ENCODE measurements around the gene EEFSEC. TPM values are rescaled to one million over a fixed set of nuclear protein-coding genes. Genes with fewer than 3 reads are reported as not detected.

The EEFSEC gene
- total RNA-seq, 2 donors from 2014 or later: 12.9 to 13.0 TPM

DNA sequence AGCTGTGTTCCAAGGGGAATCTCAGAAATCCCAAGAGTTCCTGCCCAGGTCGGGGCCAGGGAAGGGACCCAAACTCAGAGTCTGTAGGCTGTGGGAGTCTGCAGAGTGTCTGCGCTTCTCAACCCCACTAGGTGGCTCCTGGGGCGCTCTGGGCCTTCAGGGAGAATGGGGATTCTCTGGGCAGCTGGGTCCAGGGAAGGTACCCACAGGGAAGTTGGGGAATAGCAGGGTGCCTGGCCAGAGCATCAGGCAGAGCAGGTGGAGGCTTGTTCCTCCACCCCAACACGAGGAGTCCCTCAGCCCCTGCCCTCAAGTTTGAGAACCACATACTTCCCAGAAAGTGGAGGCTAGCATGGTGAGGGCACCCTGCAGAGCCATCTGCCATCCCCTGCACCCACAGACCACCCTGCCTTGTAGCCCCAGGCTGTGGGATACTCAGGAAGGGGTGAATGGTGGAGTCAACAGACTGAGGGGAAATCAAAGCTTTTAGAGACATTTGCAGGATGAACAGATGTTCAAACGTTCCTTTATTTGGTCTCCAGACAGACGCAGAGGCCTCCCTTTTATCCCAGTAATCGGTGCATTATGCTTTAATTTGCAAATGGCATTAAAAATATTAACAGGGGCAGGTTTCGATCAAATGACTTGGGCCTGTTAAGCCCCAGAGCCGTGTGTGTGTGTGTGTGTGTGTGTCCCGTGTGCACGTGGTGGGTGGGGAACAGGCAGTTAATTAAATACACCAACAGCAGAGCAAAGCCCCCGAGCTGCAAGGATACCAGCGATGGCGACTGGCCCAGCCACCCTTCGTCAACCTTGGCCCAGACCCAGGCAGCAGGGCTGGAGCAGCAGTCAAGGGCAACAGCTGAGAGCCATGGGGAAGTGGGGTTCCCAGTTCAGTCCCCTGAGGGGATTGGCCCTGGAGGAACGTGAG, 255.7 kb downstream of the EEFSEC start:
- intact Hi-C loops (cut with DNase I): no loop called here
- no peak for DNase-seq (ENCODE audit: low spot score)

- DNase-seq (ENCODE audit: low spot score): no peak
- intact Hi-C loops (cut with DNase I): no loop called here
These were observed 256.6 kb downstream of the EEFSEC start for GRCh38 chr3:128409624-128410581.

DNA sequence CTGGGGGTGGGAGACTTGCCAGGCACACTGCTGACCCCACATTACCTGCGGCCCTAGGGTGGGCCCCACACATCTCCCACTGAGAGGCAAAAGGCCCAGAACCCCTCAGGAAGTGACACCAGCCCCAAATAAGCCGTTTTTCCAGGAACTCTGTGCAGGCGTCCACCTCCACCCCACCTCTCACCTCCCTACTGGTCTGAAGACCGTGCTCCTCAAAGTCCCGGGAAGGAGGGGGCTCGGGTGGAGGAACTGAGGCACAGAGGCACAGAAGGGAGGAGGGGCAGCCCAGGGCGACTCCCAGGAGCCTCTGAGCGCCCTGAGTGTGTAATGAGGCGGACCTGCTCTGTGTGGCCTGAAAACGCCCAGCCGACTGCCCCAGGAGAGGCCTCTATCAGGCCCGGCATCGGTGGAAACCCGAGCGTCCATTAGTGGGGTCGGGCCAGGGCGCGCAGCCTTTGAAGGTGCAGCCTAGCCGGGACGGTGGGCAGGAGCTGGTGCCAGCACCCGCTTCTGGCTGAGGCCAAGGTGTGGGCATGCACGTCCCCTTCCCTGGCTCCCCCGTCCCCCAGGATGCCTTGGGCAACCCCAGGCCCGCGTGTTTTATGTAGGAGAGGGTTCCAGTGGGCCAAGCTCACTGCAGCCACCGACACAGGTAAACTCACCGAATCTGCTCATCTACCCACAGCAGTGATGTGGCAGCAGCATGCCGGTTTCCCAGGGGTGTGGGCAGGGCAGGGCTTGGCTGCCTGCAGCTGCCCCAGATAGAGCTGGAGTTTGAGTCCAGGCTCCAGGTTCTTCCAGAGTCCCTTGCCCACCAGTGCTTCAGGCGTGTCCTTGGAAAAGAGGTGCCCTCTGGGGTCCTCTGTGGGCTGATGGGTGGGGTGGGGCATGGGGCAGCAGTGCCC, 257.6 kb downstream of the EEFSEC start:
- intact Hi-C loops (cut with DNase I): no loop called here
- no peak for DNase-seq (ENCODE audit: low spot score)

- DNase-seq (ENCODE audit: low spot score): no peak
- intact Hi-C loops (cut with DNase I): no loop called here
These were observed 258.3 kb downstream of the EEFSEC start for GRCh38 chr3:128411574-128412064.

DNA sequence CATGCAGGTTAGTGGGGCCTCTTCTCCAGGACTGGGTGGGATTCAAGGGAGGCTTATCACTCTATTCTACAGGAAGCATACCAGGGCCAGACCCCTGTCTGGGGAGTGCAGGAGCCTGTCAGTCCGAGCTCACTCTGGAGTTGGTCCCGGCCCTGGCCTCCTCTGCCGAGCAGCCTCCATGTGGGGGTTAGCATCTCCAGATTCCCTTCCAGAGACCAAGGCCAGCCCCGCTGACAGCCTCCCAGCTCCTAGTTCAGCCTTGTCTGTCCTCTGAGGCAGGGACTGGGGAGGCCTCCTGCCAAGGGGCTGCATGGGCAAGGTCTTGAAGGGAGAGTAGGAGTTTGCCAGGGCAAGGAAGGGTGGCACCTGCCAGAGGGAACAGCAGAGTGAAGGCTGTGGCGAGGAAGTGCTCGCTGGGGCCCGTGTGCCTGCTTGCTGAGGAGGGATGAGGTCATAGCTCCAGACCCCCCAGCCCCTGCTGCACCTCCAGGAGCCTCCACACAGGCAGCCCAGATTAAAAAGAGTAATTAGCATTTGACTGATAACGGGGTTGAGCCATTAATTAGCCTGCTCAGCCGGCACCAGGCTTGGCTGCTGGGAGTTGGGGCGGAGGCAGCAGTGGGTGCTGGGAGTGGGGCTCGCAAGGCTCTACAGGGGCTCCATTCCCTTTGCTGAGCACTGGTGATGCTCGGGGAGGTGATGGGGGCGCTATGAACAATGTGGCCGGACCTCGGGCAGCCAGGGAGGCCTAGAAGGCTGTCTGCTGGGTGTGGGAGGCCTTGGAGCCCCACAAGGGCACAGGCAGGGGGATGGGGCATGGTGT, 259.1 kb downstream of the EEFSEC start:
- intact Hi-C loops (cut with DNase I): no loop called here
- no peak for DNase-seq (ENCODE audit: low spot score)

- intact Hi-C loops (cut with DNase I): no loop called here
These were observed 259.7 kb downstream of the EEFSEC start for GRCh38 chr3:128413003-128413370.

DNA sequence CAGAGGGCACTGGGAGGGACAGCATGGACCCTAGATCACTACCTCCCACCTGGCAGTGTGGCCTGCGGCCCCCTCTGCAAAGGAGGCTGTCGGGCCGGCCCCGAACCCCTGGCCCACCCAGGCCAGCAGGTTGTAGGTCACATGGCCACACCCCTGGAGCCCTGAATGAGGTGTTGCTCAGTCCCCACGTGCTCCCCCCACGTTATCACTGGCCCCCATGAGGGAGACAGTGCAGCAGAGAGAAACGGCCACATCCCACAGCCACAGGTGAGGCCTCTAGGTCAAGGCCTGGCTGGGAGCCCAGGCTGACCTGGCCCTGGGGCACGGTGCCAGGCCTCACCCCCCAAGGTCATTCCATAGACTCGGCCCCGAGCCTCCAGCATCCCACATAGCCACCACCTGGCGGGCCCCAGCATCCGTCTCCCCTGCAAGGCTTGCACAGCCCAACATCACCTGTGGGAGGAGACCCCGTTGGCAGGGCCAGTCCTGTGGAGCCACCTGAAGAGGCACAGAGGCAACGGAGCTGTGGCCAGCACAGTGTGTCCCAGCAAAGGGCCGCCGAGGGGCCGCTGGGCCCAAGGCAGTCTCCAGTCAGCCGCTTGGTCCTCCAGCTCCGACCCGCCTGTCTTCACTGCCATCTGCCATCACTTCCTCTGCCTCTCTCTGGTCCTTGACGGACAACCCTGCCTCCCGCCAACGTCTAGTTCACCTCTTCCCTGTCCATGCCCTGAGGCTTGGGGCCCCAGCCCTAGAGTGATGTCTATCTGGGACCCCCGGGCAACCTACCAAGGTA, 260.3 kb downstream of the EEFSEC start:
- DNase-seq (ENCODE audit: low spot score): no peak
- intact Hi-C loops (cut with DNase I): no loop called here

More at GRCh38 chr3:128413003-128413370, 259.7 kb downstream of the EEFSEC start:
- no peak for DNase-seq (ENCODE audit: low spot score)

DNA sequence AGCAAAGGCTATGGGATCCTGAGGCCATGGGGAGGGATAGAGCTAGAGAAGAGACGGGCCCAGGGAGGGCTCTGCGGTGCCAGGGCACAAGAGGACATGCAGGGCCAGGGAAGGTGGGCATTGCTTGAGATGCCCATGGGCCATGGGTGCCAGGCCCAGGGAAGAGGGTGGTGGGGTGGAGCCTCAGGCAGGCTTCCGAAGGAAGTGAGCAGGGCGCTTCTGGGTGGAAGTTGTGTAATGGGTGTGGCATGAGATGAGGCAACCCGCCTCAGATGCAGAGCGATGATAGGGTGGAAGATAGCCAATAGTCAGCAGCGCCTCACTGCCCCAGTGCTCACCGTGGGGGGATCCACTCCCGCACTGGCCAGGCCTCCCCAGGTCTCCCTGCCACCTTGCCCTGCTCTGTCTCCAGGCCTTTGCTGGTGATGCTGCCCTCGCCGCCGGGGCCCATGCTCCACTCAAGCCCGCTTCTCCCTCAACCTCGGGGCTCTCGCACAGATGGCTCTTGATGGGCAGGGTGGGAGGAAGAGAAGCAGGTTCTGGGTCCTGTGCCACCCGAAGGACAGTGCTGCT, 262.0 kb downstream of the EEFSEC start:
- intact Hi-C loops (cut with DNase I): no loop called here
- no peak for DNase-seq (ENCODE audit: low spot score)

DNA sequence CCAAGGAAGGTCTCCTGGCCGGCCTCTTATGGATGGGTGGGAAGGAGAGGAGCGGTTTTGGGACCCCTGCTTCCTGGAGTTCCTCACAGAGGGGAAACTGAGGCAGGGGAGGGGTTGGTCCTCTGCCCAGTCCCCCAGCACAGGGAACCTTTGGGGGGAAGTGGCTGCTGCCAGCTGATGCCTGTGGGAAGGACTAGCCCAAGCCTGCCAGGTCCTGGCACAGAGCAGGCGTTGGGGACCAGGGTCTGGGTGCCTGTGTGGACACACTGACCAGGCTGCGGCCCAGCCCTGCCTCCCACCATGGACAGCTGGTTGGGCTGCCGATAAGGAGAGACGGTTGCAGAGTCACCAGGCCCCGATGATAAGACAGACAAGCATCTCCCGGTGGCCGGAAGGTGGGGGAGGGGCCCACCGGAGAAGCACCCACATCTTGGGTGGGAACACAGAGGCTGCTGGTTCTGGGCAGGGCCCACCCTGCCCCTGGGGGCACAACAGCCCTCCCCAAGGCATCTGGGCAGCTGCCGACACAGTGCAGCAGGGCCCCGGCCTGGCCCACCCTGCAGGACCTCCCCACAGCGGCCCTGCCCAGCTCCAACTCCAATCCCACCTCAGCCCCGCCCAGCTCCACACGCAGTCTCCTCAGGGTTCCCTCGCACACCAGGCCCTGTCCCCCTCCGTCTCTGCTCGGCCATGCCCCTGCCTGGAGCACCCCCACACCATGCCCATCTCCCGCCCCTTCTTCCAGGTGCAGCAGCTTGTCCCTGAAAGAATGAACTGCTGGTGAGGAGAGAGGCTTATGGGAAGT, 262.7 kb downstream of the EEFSEC start:
- intact Hi-C loops (cut with DNase I): no loop called here
- DNase-seq (ENCODE audit: low spot score): no peak

DNA sequence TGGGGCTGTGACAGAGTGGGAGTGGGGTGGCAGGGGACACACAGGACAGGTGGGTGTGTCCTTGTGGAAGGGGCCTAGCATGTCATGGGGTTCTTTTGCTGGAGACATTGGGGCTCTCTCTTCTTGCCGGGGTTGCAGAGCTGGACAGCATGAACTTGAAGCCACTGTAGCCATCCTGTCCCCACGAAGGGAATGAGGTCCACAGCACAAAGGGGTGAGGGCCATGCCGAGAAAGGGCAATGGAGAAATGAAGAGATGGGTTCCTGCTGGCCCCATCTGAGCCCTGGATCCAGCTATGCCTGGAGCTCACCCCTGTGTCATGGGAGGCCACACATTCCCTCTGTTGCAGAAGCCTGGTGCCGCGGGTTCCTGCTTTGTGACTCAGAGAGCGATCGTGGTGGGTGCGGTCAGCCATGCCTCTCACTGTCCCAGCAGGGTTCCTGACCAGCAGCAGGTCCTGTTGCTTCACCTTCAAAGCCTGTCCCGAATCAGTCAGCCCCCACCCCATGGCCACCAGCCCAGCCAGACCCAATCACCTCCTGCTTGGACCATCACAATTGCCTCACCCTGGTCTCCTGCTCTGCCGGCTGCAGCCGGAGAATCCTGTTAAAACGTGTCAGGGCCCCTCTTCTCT, 263.4 kb downstream of the EEFSEC start:
- intact Hi-C loops (cut with DNase I): no loop called here
- no peak for DNase-seq (ENCODE audit: low spot score)

DNA sequence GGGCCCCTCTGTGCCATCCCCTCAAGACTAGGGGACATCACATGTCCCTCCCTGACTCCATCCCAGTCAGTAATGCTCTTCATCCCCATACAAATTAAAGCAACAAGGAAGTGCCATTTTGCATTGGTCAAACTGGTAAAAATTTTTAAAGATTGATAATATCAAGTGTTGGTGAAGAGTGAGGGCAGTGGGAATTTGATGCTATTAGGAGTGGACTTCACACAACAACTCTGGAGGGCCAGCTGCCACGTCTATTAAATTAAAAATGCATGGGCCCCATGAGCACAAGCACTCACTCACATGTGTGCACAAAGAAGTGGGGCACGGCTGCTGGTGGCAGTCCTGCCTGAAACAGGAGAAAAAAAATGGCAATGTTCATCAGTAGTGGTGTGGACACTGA, 265.6 kb downstream of the EEFSEC start:
- intact Hi-C loops (cut with DNase I): no loop called here
- no peak for DNase-seq (ENCODE audit: low spot score)

GRCh38 chr3:128419311-128419710, 266.0 kb downstream of the EEFSEC start:
- no peak for DNase-seq (ENCODE audit: low spot score)
- intact Hi-C loops (cut with DNase I): no loop called here

- no peak for DNase-seq (ENCODE audit: low spot score)
- intact Hi-C loops (cut with DNase I): no loop called here
These were observed 267.0 kb downstream of the EEFSEC start for GRCh38 chr3:128420289-128420688.

DNA sequence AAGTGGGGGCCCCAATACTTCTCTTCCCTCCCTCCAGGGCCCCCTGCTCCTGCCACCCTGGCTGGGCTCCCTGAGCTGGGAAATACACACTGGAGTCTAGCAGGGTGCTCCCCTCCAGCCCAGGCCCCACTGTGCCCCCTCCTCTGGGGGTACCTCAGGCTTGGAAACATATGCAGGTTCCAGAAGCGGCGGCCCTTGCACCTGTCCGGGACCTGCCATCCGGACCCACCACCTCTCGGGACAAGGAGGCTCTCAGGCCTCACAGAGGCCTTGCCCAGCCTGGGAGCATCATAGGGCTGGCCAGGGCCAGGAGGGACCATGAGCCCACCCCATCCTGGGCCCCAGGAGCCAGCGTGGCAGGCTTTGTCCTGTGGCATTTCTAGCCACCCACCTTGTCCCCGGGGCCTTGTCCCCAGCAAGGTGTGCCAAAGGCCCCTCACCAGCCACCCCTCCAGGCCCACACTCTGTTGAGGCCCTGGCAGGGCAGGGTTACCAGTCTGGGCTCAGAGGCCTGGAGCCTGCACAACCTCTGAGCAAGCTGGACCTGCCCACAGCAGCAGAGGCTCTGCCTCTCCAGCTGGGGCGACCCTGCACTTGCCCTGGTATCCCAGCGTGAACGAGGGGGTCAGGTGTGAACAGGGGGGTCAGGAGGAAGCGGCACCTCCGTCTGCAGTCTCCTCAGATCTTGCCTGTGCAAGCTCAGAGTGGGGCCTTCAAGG, 267.6 kb downstream of the EEFSEC start:
- intact Hi-C loops (cut with DNase I): no loop called here
- DNase-seq (ENCODE audit: low spot score): no peak

DNA sequence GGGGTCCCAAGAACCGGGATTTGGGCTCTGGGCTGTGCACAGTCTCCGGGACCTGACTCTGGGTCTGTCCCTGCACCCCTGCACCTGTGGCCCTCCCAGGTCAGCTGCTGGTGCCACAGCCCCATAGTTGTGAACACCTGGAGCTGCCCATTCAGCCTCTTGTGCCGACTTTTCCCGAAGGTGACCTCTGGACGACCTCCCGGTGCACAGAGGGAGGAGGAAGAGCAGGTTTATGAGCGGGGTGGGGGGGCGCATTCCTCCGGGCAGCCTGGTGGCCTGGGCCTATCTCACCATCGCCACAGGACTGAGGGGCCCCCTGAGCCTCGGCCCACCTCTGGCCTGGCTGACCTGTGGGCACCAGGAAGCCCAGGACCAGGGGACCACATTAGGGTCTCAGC, 268.2 kb downstream of the EEFSEC start:
- intact Hi-C loops (cut with DNase I): no loop called here
- no peak for DNase-seq (ENCODE audit: low spot score)
